GM10847 (cell line): Measurements from ENCODE around the gene CCNB3.

ENCODE experiments used
- POLR2A ChIP-seq: IDR thresholded peaks from 2 replicates; pipeline ENCODE4 v1.6.1; 2011; ENCODE audit not compliant: insufficient read length; ENCODE audit errors: extremely low read depth

CCNB3 gene

GRCh38 chrX:50206753-50207152, 2.2 kb downstream of the CCNB3 start:
- no peak for TF ChIP-seq POLR2A

GRCh38 chrX:50211510-50211909, 6.9 kb downstream of the CCNB3 start:
- TF ChIP-seq POLR2A, result no peak

- no peak for TF ChIP-seq POLR2A
Measured at GRCh38 chrX:50281253-50281652, 76.7 kb downstream of the CCNB3 start.

- TF ChIP-seq POLR2A, result no peak
Measured at GRCh38 chrX:50327235-50327634, 122.7 kb downstream of the CCNB3 start.

GRCh38 chrX:50333308-50333707, 128.7 kb downstream of the CCNB3 start:
- TF ChIP-seq POLR2A, result no peak

- no peak for TF ChIP-seq POLR2A
Measured at GRCh38 chrX:50343917-50344316, 139.4 kb downstream of the CCNB3 start.

GRCh38 chrX:50372966-50373365, 168.4 kb downstream of the CCNB3 start:
- TF ChIP-seq POLR2A, result no peak

GRCh38 chrX:50375481-50376267, 171.1 kb downstream of the CCNB3 start:
- TF ChIP-seq POLR2A, result no peak

- TF ChIP-seq POLR2A, result no peak
Measured at GRCh38 chrX:50381729-50382415, 177.3 kb downstream of the CCNB3 start.

GRCh38 chrX:50386520-50386919, 182.0 kb downstream of the CCNB3 start:
- no peak for TF ChIP-seq POLR2A

GRCh38 chrX:50393902-50394301, 189.3 kb downstream of the CCNB3 start:
- TF ChIP-seq POLR2A, result no peak
